Vagina (tissue), 2 donors: ENCODE measurements around the gene PLCB1.

Experiments
- POLR2A ChIP-seq, 2 donors: fragments of 450-650 bp; IDR thresholded peaks; one replicate each; pipeline ENCODE4 v1.6.1; 2017; ENCODE audit warnings: antibody characterized with exemption in 2 of 2, mild to moderate bottlenecking in 2 of 2, moderate library complexity in 2 of 2
- POLR2AphosphoS5 ChIP-seq, 2 donors: sonication (generic); formaldehyde crosslinking; IDR thresholded peaks; one replicate each; pipeline ENCODE4 v1.9.0; 2017; ENCODE audit warnings: antibody characterized with exemption in 2 of 2, mild to moderate bottlenecking in 2 of 2, low read depth in 1 of 2; ENCODE audit not compliant: insufficient read depth in 1 of 2
- TF ChIP-seq, protein P1 (sequence below), 3 experiments: fragments of 450-650 bp in 2 of 3; fragments of 200-600 bp in 1 of 3; sonication (generic) in 1 of 3; IDR thresholded peaks; one replicate each; pipeline ENCODE4 v1.5.1; 2017 to 2019; ENCODE audit warnings: antibody characterized with exemption in 3 of 3, mild to moderate bottlenecking in 2 of 3, moderate library complexity in 2 of 3

DNA sequence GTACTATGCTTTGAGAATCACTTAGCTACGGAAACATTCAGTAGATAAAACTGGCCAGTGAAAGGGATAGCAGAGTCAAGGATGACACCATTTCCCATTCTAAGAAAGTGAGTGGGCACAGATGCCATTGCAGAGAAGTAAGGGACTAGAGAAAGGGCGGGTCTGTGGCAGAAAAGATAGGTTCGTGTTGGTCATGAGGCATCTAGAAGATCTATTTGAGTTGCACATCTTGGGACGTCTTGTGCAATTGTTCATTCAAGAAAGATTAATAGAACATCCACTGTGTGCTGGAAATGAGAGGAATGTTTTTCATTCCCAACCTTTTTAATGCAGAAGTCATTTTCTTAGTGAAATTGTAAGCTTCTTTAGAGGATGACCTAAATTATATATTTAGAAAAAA lies 161.7 kb downstream of the PLCB1 start:
- TF ChIP-seq POLR2A (IDR thresholded peaks at IDR 0.05): no peak
- TF ChIP-seq, protein P1, sequence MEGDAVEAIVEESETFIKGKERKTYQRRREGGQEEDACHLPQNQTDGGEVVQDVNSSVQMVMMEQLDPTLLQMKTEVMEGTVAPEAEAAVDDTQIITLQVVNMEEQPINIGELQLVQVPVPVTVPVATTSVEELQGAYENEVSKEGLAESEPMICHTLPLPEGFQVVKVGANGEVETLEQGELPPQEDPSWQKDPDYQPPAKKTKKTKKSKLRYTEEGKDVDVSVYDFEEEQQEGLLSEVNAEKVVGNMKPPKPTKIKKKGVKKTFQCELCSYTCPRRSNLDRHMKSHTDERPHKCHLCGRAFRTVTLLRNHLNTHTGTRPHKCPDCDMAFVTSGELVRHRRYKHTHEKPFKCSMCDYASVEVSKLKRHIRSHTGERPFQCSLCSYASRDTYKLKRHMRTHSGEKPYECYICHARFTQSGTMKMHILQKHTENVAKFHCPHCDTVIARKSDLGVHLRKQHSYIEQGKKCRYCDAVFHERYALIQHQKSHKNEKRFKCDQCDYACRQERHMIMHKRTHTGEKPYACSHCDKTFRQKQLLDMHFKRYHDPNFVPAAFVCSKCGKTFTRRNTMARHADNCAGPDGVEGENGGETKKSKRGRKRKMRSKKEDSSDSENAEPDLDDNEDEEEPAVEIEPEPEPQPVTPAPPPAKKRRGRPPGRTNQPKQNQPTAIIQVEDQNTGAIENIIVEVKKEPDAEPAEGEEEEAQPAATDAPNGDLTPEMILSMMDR (IDR thresholded peaks at IDR 0.05): no peak
- TF ChIP-seq POLR2AphosphoS5 (IDR thresholded peaks at IDR 0.05; ENCODE audit: insufficient read depth in 1 of 2, low read depth in 1 of 2): no peak
